ENCODE data around the gene UNC5C. TPM values are rescaled to one million over a fixed set of nuclear protein-coding genes. Genes with fewer than 3 reads are reported as not detected.

Gene UNC5C
- total and polyA plus RNA-seq, 2 experiments from 2014 or later, result 3.5 to 16.0 TPM

GRCh38 chr4:95533254-95533653 lies 15.5 kb downstream of the UNC5C start:
- no peaks in the 10 kb centered on the region for H3K9me2 ChIP-seq (replicated peaks; ENCODE audit: insufficient read depth)
- H3K9me3 ChIP-seq (ENCODE audit: low read depth), result no peaks in the 10 kb centered on the region
- no peaks in the 10 kb centered on the region for H4K20me1 ChIP-seq (ENCODE audit: insufficient read depth, poor library complexity, severe bottlenecking)
- WGBS (ENCODE audit: low lambda C conversion rate, missing lambda C conversion rate), result 92% methylated on average over 9 of the region's 9 CpGs
- no peak overlapping the region for H3K4me3 ChIP-seq
- no peak overlapping the region for H3K4me2 ChIP-seq
- H3K27ac ChIP-seq, result no peak overlapping the region
- peaks cover 33% of the 10 kb centered on the region for H3K79me2 ChIP-seq
- no peaks in the 10 kb centered on the region for H3K27me3 ChIP-seq
- TF ChIP-seq EZH2phosphoT487 (IDR thresholded peaks at IDR 0.05; ENCODE audit: low read depth, severe bottlenecking, unreplicated experiment) (no peak), EZH2 (IDR thresholded peaks at IDR 0.05; ENCODE audit: borderline replicate concordance) (no peak)
- TF ChIP-seq, protein P1, sequence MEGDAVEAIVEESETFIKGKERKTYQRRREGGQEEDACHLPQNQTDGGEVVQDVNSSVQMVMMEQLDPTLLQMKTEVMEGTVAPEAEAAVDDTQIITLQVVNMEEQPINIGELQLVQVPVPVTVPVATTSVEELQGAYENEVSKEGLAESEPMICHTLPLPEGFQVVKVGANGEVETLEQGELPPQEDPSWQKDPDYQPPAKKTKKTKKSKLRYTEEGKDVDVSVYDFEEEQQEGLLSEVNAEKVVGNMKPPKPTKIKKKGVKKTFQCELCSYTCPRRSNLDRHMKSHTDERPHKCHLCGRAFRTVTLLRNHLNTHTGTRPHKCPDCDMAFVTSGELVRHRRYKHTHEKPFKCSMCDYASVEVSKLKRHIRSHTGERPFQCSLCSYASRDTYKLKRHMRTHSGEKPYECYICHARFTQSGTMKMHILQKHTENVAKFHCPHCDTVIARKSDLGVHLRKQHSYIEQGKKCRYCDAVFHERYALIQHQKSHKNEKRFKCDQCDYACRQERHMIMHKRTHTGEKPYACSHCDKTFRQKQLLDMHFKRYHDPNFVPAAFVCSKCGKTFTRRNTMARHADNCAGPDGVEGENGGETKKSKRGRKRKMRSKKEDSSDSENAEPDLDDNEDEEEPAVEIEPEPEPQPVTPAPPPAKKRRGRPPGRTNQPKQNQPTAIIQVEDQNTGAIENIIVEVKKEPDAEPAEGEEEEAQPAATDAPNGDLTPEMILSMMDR (IDR thresholded peaks at IDR 0.05; ENCODE audit: poor library complexity), result no peak
- no peak for DNase-seq (ENCODE audit: low spot score)
- H3K36me3 ChIP-seq (replicated peaks; ENCODE audit: insufficient read depth, low read depth), result no peaks in the 10 kb centered on the region
- no peak overlapping the region for H2AFZ ChIP-seq
- peaks cover 3% of the 10 kb centered on the region for H3K4me1 ChIP-seq (ENCODE audit: insufficient read depth)

GRCh38 chr4:95532305-95532704 lies 16.5 kb downstream of the UNC5C start:
- WGBS (ENCODE audit: low lambda C conversion rate, missing lambda C conversion rate), result 89% methylated on average over 3 of the region's 3 CpGs
- H2AFZ ChIP-seq, result no peak overlapping the region
- no peaks in the 10 kb centered on the region for H3K4me1 ChIP-seq (ENCODE audit: insufficient read depth)
- no peaks in the 10 kb centered on the region for H3K27me3 ChIP-seq
- DNase-seq (ENCODE audit: low spot score), result no peak
- H3K36me3 ChIP-seq (replicated peaks; ENCODE audit: insufficient read depth, low read depth), result no peaks in the 10 kb centered on the region
- no peak overlapping the region for H3K27ac ChIP-seq
- no peaks in the 10 kb centered on the region for H3K9me3 ChIP-seq (ENCODE audit: low read depth)
- no peaks in the 10 kb centered on the region for H3K9me2 ChIP-seq (replicated peaks; ENCODE audit: insufficient read depth)
- peaks cover 36% of the 10 kb centered on the region for H3K79me2 ChIP-seq
- H4K20me1 ChIP-seq (ENCODE audit: insufficient read depth, poor library complexity, severe bottlenecking), result no peaks in the 10 kb centered on the region
- no peak overlapping the region for H3K4me3 ChIP-seq
- no peak overlapping the region for H3K4me2 ChIP-seq
- TF ChIP-seq, protein P1 (IDR thresholded peaks at IDR 0.05; ENCODE audit: poor library complexity), result no peak
- no peak for TF ChIP-seq EZH2phosphoT487 (IDR thresholded peaks at IDR 0.05; ENCODE audit: low read depth, severe bottlenecking, unreplicated experiment)
- TF ChIP-seq EZH2 (IDR thresholded peaks at IDR 0.05; ENCODE audit: borderline replicate concordance), result no peak

GRCh38 chr4:95531141-95531540 lies 17.6 kb downstream of the UNC5C start:
- H3K36me3 ChIP-seq (replicated peaks; ENCODE audit: insufficient read depth, low read depth), result no peaks in the 10 kb centered on the region
- H3K4me2 ChIP-seq, result no peak overlapping the region
- no peaks in the 10 kb centered on the region for H3K4me1 ChIP-seq (ENCODE audit: insufficient read depth)
- H3K4me3 ChIP-seq, result no peak overlapping the region
- H3K9me2 ChIP-seq (replicated peaks; ENCODE audit: insufficient read depth), result no peaks in the 10 kb centered on the region
- DNase-seq (ENCODE audit: low spot score), result no peak
- H3K79me2 ChIP-seq, result peaks cover 36% of the 10 kb centered on the region
- WGBS (ENCODE audit: low lambda C conversion rate, missing lambda C conversion rate), result 35% methylated on average over 1 of the region's 1 CpG
- no peak overlapping the region for H3K27ac ChIP-seq
- TF ChIP-seq EZH2 (IDR thresholded peaks at IDR 0.05; ENCODE audit: borderline replicate concordance), result no peak
- TF ChIP-seq, protein P1 (IDR thresholded peaks at IDR 0.05; ENCODE audit: poor library complexity), result no peak
- no peak for TF ChIP-seq EZH2phosphoT487 (IDR thresholded peaks at IDR 0.05; ENCODE audit: low read depth, severe bottlenecking, unreplicated experiment)
- no peaks in the 10 kb centered on the region for H3K9me3 ChIP-seq (ENCODE audit: low read depth)
- no peak overlapping the region for H2AFZ ChIP-seq
- no peaks in the 10 kb centered on the region for H3K27me3 ChIP-seq
- no peaks in the 10 kb centered on the region for H4K20me1 ChIP-seq (ENCODE audit: insufficient read depth, poor library complexity, severe bottlenecking)

DNA sequence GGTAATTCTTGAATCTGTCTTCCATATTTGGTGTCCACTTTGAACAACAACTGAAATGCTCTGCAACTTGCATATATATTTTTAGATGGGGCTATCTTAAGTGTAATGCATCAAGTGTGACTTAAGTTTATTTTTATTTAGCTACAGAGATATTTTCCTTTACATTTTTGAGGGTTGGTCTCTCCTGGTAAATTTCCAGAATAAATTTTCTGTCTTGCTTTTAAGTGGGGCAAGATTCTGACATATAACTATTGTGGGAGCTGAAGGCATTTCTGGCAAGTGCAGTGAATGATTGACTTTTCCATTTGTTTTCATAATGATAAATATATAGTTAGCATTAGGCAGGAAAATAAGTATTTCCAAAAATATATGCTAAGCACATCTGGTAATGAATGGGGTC lies 18.8 kb downstream of the UNC5C start:
- Histone ChIP-seq H3K79me2 (peaks cover 28% of the 10 kb centered on the region), H3K9me2 (replicated peaks; ENCODE audit: insufficient read depth) (no peaks in the 10 kb centered on the region), H3K4me2 (no peak overlapping the region), H3K4me3 (no peak overlapping the region), H3K36me3 (replicated peaks; ENCODE audit: insufficient read depth, low read depth) (no peaks in the 10 kb centered on the region), H3K4me1 (ENCODE audit: insufficient read depth) (no peaks in the 10 kb centered on the region), H2AFZ (no peak overlapping the region), H3K27ac (no peak overlapping the region), H4K20me1 (ENCODE audit: insufficient read depth, poor library complexity, severe bottlenecking) (no peaks in the 10 kb centered on the region), H3K27me3 (no peaks in the 10 kb centered on the region), H3K9me3 (ENCODE audit: low read depth) (no peaks in the 10 kb centered on the region)
- TF ChIP-seq, protein P1 (IDR thresholded peaks at IDR 0.05; ENCODE audit: poor library complexity), result no peak
- TF ChIP-seq EZH2phosphoT487 (IDR thresholded peaks at IDR 0.05; ENCODE audit: low read depth, severe bottlenecking, unreplicated experiment) (no peak), EZH2 (IDR thresholded peaks at IDR 0.05; ENCODE audit: borderline replicate concordance) (no peak)
- DNase-seq (ENCODE audit: low spot score), result no peak

Data from hepatocyte (in vitro differentiated cells).